COLO668 (cell line): ENCODE measurements around the gene MPHOSPH10.
A peak's percentile ranks its signal among the peaks of the same experiment; 100 is the strongest.
"Not testable (repeated sequence)": the region's sequence is repeated elsewhere in the genome, so short reads cannot be mapped to it uniquely, and the experiment has no call there.

Source experiments
- DNase-seq: peaks from one replicate; lab custom pipeline; 2025; ENCODE audit not compliant: unreplicated experiment; lab: John Stamatoyannopoulos, UW

MPHOSPH10 gene, protein sequence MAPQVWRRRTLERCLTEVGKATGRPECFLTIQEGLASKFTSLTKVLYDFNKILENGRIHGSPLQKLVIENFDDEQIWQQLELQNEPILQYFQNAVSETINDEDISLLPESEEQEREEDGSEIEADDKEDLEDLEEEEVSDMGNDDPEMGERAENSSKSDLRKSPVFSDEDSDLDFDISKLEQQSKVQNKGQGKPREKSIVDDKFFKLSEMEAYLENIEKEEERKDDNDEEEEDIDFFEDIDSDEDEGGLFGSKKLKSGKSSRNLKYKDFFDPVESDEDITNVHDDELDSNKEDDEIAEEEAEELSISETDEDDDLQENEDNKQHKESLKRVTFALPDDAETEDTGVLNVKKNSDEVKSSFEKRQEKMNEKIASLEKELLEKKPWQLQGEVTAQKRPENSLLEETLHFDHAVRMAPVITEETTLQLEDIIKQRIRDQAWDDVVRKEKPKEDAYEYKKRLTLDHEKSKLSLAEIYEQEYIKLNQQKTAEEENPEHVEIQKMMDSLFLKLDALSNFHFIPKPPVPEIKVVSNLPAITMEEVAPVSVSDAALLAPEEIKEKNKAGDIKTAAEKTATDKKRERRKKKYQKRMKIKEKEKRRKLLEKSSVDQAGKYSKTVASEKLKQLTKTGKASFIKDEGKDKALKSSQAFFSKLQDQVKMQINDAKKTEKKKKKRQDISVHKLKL

GRCh38 chr2:71130152-71130904, at the start of gene MPHOSPH10, which contains the start of gene MCEE:
MPHOSPH10 (plus strand) TSS chr2:71130634; CDS start chr2:71130666, 32 bp downstream.
MCEE (minus strand) TSS chr2:71130229; CDS start chr2:71130219, 10 bp downstream.
- peak; percentile 92 for DNase-seq

DNA sequence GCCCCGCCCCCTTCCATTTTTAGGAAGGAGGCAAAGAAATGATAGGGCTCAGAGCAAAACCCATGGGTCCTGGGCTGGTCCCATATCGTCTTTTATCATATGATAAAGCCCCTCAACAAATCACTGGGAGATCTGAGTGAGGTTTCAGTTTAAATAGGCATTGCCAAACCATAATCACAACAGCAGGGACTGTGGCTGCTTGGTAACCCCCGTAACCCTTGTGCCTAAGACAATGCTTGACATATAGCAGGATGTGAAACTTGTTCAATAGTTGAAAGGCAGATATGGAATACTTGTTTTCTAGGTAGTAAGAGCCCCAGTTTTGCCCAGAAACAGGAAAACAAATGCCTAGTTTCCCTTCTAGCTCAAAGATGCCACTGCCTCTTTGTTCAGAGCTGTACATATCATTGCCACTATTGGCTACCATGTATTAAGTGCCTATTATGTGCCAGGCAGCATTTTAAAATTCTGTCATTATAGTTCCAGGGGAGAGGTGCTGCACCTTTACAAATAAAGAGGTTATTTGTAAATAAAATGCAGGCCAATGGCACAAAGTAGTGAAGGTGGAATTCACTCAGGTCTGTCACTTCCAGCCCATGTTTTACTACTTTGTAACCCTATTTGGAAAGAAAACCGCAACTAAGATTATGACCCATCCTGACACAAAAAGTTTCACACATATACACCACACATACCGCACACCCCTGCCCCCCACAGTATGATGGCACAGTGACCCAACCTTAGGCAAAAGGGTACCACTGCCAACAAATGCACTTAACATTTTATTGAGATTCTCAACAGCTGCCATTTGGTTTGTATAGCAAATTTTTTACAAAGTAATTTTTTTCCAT, 47.8 kb upstream of the MPHOSPH10 start:
- no peak for DNase-seq

- DNase-seq: not testable (repeated sequence)
These were observed 47.1 kb upstream of the MPHOSPH10 start for GRCh38 chr2:71083297-71083696.

DNA sequence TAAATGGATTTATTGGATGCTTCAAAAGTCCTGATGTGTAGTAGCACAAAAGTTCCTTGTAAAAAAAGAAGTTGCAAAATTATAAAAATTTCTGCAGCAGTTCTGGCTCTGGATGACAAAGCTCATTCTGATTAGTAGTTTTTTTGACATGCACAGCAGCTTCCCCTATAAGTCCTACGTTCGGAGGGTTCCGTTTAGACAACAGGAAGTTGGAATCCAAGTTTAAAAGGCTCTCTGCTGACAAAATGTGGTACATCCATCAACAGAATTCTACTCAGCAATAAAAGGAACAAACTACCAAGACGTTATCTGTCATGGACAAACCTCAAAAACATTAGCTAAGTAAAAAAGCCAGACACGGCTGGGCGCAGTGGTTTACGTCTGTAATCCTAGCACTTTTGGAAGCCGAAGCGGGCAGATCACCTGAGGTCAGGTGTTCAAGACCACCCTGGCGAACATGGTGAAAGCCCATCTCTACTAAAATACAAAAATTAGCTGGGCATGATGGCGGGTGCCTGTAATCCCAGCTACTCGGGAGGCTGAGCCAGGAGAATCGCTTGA, 46.6 kb upstream of the MPHOSPH10 start:
- DNase-seq: not testable (repeated sequence)

DNA sequence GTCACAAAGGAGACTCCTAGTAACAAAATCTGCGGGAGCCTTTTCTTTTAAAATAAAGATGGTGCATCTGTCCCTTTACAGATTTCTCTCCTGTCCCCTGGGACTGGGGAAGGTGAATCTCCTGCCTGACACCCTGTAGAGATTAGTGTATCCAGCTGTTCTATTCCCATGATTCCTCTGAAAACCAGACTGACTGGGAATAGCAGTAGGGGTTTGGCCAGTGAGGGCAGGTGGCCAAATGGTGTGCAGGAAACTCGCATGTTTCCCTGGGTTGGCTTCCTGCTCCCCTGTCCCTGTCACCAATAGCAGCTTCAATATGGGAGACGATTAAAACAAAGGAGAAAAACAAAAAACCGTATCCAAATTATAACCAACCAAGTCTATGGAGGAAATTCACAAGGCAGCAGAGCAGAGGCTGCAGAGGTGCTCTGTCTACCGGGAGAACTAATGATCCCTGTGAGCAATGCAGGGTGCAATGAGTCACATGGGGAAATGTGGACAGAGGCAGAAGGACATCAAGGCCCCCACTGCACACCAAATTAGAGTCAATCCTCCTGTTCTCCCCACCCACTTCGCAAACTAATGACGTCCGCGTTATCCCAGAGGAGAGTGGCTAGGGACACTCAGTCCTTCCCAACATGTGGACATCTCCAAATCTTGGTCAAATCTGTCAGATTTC, 45.0 kb upstream of the MPHOSPH10 start:
- not testable (repeated sequence) for DNase-seq

- not testable (repeated sequence) for DNase-seq
These were observed 41.0 kb upstream of the MPHOSPH10 start for GRCh38 chr2:71089475-71089874.

- not testable (repeated sequence) for DNase-seq
These were observed 38.6 kb upstream of the MPHOSPH10 start for GRCh38 chr2:71091808-71092207.

- DNase-seq: not testable (repeated sequence)
These were observed 37.8 kb upstream of the MPHOSPH10 start for GRCh38 chr2:71092491-71093260.

DNA sequence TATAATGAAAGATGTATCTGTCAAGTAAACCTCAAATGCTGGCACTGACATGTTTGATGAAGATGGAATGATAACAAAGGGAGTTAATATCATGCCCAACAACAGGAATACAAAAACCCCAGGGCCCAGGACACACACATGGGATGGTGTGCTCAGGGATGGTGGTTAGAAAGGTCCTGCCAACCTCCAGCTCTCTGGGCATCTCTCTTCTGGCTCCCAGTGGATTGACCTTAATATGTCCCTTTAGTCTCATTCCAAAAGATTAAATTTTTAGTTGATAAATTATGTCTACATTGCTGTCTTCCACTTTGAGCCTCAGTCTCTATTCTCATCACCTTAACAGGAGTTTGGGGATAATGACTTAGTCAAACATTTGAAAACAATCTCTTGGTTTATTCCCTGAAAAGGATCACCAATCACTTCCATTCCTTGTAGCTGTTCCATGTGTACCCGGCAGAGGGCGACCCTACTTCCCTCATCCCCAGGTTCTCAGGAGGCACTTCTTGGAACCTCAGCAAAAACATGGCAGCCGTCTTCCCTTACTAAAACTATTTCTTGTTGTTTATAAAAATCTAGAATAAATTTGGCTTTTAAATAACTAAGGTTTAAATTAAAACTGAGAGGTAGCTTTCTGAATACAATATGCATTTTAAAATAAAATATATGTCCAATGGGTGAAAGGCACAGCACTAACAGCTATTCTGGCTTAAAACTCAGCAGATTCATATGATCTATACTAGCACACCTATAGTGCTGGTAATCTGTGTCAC, 30.1 kb upstream of the MPHOSPH10 start:
- peak; percentile 44 for DNase-seq

GRCh38 chr2:71101656-71102055, 28.8 kb upstream of the MPHOSPH10 start:
- DNase-seq: no peak

- DNase-seq: no peak
These were observed 27.3 kb upstream of the MPHOSPH10 start for GRCh38 chr2:71102981-71103681.

GRCh38 chr2:71103809-71104208, 26.6 kb upstream of the MPHOSPH10 start:
- no peak for DNase-seq

DNA sequence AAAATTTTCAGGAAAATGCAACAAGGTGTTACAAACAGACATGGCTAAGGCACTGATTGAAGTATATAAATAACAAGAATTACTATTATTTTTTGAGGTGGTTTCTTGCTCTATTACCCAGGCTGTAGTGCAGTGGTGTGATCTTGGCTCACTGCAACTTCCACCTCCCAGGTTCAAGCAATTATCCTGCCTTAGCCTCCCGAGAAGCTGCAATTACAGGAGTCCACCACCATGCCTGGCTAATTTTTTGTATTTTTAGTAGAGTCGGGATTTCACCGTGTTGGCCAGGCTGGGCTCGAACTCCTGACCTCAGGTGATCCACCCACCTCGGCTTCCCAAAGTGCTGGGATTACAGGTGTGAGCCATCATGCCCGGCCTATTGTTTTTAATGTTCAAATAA, 24.0 kb upstream of the MPHOSPH10 start:
- DNase-seq: not testable (repeated sequence)

GRCh38 chr2:71108091-71108490, 22.3 kb upstream of the MPHOSPH10 start:
- no peak for DNase-seq

DNA sequence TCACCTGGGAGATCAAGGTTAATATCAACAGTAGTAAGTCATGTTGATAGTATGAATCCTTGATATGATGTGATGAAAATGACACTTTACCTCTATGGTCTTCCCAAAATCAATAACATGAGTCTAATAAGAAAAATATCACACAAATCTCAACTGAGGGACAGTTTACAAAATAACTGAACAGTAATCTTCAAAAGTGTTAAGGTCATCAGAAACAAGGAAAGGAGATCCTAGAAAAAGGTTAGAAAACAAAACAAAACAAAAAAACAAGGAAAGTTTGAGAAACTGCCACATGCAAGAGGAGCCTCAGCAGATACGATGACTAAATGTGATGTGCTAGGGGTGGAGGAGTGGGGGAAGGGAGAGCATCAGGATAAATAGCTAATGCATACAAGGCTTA, 16.6 kb upstream of the MPHOSPH10 start:
- no peak for DNase-seq

DNA sequence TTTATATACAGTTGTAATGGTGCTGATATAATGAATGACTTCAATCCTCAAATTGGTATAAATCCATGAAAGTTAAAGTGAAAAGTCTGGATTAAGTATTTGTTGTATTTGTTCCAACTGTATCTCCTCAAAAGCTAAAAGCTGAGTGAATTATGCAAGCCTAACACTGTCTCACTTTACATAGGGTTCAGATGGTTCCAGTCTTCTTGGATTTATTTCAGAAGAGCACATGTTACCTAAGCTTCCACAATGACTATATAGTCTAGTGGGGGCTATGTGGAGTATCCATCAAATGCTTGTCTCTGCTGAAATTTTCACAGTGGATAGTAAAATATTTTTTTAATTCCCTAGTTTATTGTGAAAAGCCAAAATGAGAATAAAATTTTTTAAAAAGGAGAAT, 13.4 kb upstream of the MPHOSPH10 start:
- DNase-seq: no peak

DNA sequence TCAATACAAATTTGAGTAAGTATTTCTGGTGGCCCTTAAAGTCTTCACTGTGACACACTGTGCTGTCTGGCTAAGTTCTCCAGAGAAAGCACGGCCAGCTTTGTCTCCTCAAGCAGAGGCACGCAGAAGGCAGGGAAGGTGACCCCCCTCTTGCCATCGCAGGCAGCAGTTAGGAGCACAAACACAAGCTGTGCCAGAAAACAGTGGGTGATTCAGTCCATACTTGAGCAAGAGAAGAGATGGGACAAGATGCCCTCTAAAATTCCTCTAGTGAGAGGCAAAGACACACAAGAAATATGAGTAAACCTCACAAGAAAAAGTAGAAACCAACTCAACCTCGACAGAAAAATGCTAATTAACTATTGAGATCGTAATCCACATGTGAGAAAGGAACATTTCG, 10.2 kb upstream of the MPHOSPH10 start:
- no peak for DNase-seq

- DNase-seq: no peak
These were observed 9.0 kb upstream of the MPHOSPH10 start for GRCh38 chr2:71121479-71121878.
